Measurements from ENCODE around the gene TNNC1. TPM values are rescaled to one million over a fixed set of nuclear protein-coding genes. Genes with fewer than 3 reads are reported as not detected.

TNNC1 gene
- total RNA-seq, 1 experiment from 2014 or later, result 5.6 TPM

GRCh38 chr3:52422669-52423068, 31.2 kb downstream of the TNNC1 start:
- no peak overlapping the region for H3K56ac ChIP-seq (ENCODE audit: insufficient read length, low read depth, low read length)
- no peaks in the 10 kb centered on the region for H3K9me3 ChIP-seq (ENCODE audit: control insufficient read depth, low read depth, low read length)
- H2BK15ac ChIP-seq (ENCODE audit: low read depth, low read length), result no peak overlapping the region
- H3K4ac ChIP-seq (ENCODE audit: low read depth, low read length), result no peak overlapping the region
- no peaks in the 10 kb centered on the region for H3K27me3 ChIP-seq (ENCODE audit: insufficient read depth, low read length)
- H2BK12ac ChIP-seq (ENCODE audit: insufficient read length, low read depth, low read length), result no peak overlapping the region
- no peak overlapping the region for H2AFZ ChIP-seq (ENCODE audit: low read length)
- no CpG with 5 or more reads among the region's 3 CpGs for WGBS (ENCODE audit: extremely low coverage, insufficient read length, low lambda C conversion rate)
- H3K14ac ChIP-seq (ENCODE audit: insufficient read depth, low read length), result no peak overlapping the region
- no peak overlapping the region for H4K5ac ChIP-seq (ENCODE audit: insufficient read length, low read depth, low read length)
- H4K8ac ChIP-seq (replicated peaks; ENCODE audit: insufficient read length, low read depth, low read length), result no peak overlapping the region
- H3K27ac Mint-ChIP-seq, result peak overlapping the region in 1 of 3 experiments; percentile 55; a peak in 1 of 7 replicates
- H3K23ac ChIP-seq (ENCODE audit: insufficient read length, low read depth, low read length), result no peak overlapping the region
- no peak overlapping the region for H3K9ac ChIP-seq (ENCODE audit: extremely low read depth, insufficient read length, low read length)
- H3K36me3 Mint-ChIP-seq (ENCODE audit: insufficient read depth in 1 of 3, low read depth in 3 of 3), result no peaks in the 10 kb centered on the region
- H3K79me1 ChIP-seq (ENCODE audit: insufficient read depth, low read depth, low read length, poor library complexity, severe bottlenecking), result no peaks in the 10 kb centered on the region
- H2BK20ac ChIP-seq (ENCODE audit: low read depth, low read length, poor library complexity, severe bottlenecking), result no peak overlapping the region
- peaks cover 15 to 16% of the 10 kb centered on the region in 2 experiments for H3K4me1 Mint-ChIP-seq
- no peak overlapping the region for H2BK5ac ChIP-seq (ENCODE audit: insufficient read length, low read length)
- H3K4me3 Mint-ChIP-seq, result no peak overlapping the region
- no peaks in the 10 kb centered on the region for H3K79me2 ChIP-seq (ENCODE audit: insufficient read depth, low read length)
- no peaks in the 10 kb centered on the region for H4K20me1 ChIP-seq (ENCODE audit: control insufficient read depth, insufficient read depth, insufficient read length)
- no peak overlapping the region for H3K27ac ChIP-seq (ENCODE audit: insufficient read length, low read depth, low read length)
- no peak for DNase-seq
- H3K9me3 Mint-ChIP-seq, result no peaks in the 10 kb centered on the region
- peaks cover 3% of the 10 kb centered on the region; the same call in 1 of the 2 replicates for H3K4me1 ChIP-seq (ENCODE audit: insufficient read depth, low read length)
- H3K27me3 Mint-ChIP-seq (ENCODE audit: low read depth), result no peaks in the 10 kb centered on the region
- no peaks in the 10 kb centered on the region for H3K23me2 ChIP-seq (ENCODE audit: insufficient read length, low read depth, low read length, poor library complexity, severe bottlenecking)
- H2BK120ac ChIP-seq (ENCODE audit: low read depth, low read length, poor library complexity, severe bottlenecking), result no peak overlapping the region
- no peak overlapping the region for H4K91ac ChIP-seq (ENCODE audit: insufficient read length, low read depth, low read length)
- H3K18ac ChIP-seq (ENCODE audit: insufficient read length, low read depth, low read length), result no peak overlapping the region
- H2AK5ac ChIP-seq (ENCODE audit: insufficient read length, low read length), result no peak overlapping the region
- no peak overlapping the region for H3T11ph ChIP-seq (ENCODE audit: low read length)
- no peak overlapping the region for H3K4me2 ChIP-seq (ENCODE audit: insufficient read depth, insufficient read length, low read length)
- no peak for TF ChIP-seq CTCF (conservative IDR thresholded peaks at IDR 0.05)
